Duodenal mucosa (tissue), 2 donors: ENCODE data around the gene MLXIP.

Experiments
- H3K27ac ChIP-seq: one replicate; pipeline ENCODE4 v1.7.0; 2013; ENCODE audit warnings: low read depth, low read length
- H3K27me3 ChIP-seq, 2 donors: one replicate each; pipeline ENCODE4 v1.7.0; 2013; ENCODE audit warnings: low read length in 2 of 2, control low read depth in 1 of 2; ENCODE audit not compliant: insufficient read depth in 2 of 2, control insufficient read depth in 1 of 2
- H3K36me3 ChIP-seq, 2 donors: one replicate each; pipeline ENCODE4 v1.7.0; 2013; ENCODE audit warnings: low read length in 2 of 2, control low read depth in 1 of 2; ENCODE audit not compliant: insufficient read depth in 2 of 2, control insufficient read depth in 1 of 2
- H3K4me1 ChIP-seq, 2 donors: one replicate each; pipeline ENCODE4 v1.7.0; 2013; ENCODE audit warnings: low read length in 2 of 2, control low read depth in 1 of 2; ENCODE audit not compliant: insufficient read depth in 2 of 2, control insufficient read depth in 1 of 2
- H3K4me3 ChIP-seq, 2 donors: one replicate each; pipeline ENCODE4 v1.7.0; 2013; ENCODE audit warnings: low read length in 2 of 2, low read depth in 1 of 2
- H3K9ac ChIP-seq, 2 donors: one replicate each; pipeline ENCODE4 v1.7.0; 2013; ENCODE audit warnings: low read length in 2 of 2, low read depth in 1 of 2
- H3K9me3 ChIP-seq, 2 donors: one replicate each; pipeline ENCODE4 v1.7.0; 2013; ENCODE audit warnings: low read length in 2 of 2, control low read depth in 1 of 2; ENCODE audit not compliant: control insufficient read depth in 1 of 2

Gene MLXIP

GRCh38 chr12:122190842-122191668 is 112.5 kb downstream of the MLXIP start:
- Histone ChIP-seq H3K4me3 (no peak overlapping the region), H3K27me3 (no peaks in the 10 kb centered on the region), H3K4me1 (no peaks in the 10 kb centered on the region), H3K9ac (no peak overlapping the region), H3K9me3 (no peaks in the 10 kb centered on the region), H3K27ac (no peak overlapping the region), H3K36me3 (no peaks in the 10 kb centered on the region)

- Histone ChIP-seq H3K9ac (no peak overlapping the region), H3K9me3 (no peaks in the 10 kb centered on the region), H3K27ac (no peak overlapping the region), H3K27me3 (no peaks in the 10 kb centered on the region), H3K36me3 (no peaks in the 10 kb centered on the region), H3K4me3 (no peak overlapping the region), H3K4me1 (no peaks in the 10 kb centered on the region)
These were observed 113.9 kb downstream of the MLXIP start for GRCh38 chr12:122192441-122192840.

GRCh38 chr12:122194804-122195203 is 116.2 kb downstream of the MLXIP start:
- Histone ChIP-seq H3K9me3 (no peaks in the 10 kb centered on the region), H3K27me3 (peaks cover 0 to 1% of the 10 kb centered on the region in 2 donors), H3K4me1 (no peaks in the 10 kb centered on the region), H3K9ac (no peak overlapping the region), H3K36me3 (no peaks in the 10 kb centered on the region), H3K27ac (no peak overlapping the region), H3K4me3 (no peak overlapping the region)

GRCh38 chr12:122195405-122195804 is 116.8 kb downstream of the MLXIP start:
- H3K9ac ChIP-seq = no peak overlapping the region
- H3K27me3 ChIP-seq = peaks cover 0 to 7% of the 10 kb centered on the region in 2 donors
- no peaks in the 10 kb centered on the region for H3K36me3 ChIP-seq
- H3K4me3 ChIP-seq = no peak overlapping the region
- H3K27ac ChIP-seq = no peak overlapping the region
- peaks cover 0 to 1% of the 10 kb centered on the region in 2 donors for H3K4me1 ChIP-seq
- no peaks in the 10 kb centered on the region for H3K9me3 ChIP-seq
